ENCODE data around the gene DNAH2.

The DNAH2 gene

DNA sequence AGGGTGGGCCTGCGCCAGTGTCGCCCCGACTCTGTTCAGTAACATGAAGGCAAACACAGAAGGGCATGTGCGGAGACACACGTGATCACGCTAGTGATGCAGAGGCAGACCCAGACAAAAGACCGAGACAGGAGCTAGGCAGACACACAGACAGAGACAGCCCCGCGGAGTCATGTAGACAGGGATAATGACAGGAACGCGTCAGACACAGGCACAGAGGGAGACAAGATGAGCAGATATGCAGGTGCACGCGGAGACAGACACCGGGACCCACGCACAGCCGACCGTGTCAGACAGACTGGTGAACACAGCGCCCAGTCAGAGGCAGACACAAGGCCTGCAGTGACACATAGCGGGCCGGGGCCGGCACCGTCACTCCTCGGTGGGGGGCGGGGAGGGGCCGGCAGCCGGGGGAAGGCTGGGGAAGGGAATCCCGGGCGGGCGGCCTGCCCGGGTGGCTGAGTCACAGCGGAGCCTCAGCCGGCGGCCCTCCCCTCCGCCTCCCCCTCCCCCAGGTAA lies 123.9 kb downstream of the DNAH2 start:
- DNase-seq = peak; percentile 70

DNA sequence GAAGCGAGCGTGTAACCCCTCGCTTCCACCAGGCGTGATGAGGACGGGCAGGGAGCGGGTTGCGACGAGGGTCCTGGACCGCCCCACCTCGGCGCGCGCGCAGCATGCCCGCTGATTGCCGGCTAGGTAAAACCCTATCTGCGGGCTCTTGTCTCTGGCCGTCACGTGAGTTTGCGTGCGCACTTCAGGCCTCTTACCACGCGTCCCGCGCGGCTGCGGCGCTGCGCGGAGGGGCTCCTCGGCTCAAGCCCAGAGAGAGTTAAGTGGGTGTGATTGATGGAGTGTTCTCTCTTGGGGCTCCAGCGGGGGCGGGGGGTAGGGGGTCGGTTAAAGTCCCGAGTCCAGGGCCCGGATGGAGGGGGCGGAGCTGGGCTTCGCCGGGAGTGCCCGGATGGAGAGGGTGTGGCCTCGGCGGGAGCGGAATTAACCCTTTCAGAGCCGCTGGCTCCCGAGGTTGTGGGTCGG lies 124.4 kb downstream of the DNAH2 start:
- peak; percentile 91 for DNase-seq

DNA sequence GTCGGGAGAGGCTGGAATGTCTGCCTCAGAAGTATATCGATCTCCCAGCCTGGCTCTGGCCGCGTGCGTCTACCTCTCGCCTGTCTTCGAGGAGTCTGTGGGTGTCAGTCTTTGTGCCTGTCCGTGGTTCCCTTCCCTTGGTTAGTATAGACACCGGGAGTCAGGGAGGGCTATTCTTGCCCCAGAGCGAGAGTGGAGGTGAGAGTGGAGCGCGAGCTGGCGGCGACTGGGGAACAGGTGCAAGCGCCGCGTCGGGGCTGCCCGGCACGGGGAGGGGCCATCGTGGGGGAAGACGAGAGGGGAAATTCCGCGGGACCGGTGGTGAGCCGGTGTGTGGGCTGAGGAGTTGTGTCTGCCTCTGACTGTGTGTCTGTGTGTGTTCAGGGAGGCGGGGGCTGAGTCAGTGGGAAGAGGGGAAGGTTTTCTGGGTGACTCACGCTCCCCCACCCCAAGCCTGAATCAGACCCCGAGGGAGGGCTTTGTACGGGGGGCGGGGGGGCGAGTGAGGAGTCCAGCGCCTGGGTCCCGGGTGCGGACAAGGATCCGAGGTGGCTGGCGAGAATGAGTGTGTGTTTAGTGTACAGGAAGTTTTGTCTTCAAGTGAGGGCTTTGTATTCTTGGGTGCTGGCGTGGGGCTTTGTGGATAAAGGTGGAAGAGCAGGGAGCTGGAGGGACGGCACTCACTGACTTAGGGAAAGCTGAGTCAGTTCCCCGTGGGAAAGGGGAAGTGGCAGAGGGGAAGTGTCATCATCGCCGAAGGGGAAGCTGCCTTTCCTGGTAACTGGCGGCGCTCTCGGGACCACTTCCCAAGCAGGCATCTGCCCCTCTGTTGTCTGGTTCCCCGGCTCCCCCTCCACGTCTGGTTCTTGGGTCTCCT lies 125.1 kb downstream of the DNAH2 start:
- DNase-seq = peak; percentile 77

DNA sequence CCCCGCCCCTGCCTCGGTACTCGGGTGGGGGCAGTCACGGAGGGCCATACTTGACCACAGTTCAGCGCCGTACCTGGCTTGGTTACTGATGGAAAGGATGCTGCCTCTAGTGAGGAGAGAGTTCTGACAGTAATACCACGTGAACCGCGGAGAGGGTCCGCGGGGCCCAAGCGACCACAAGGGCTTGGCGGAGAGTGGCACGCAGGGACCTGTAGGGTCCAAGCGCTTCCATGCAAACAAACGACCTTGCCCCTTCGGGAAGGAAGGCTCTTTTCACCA lies 125.7 kb downstream of the DNAH2 start:
- peak; percentile 55 for DNase-seq

DNA sequence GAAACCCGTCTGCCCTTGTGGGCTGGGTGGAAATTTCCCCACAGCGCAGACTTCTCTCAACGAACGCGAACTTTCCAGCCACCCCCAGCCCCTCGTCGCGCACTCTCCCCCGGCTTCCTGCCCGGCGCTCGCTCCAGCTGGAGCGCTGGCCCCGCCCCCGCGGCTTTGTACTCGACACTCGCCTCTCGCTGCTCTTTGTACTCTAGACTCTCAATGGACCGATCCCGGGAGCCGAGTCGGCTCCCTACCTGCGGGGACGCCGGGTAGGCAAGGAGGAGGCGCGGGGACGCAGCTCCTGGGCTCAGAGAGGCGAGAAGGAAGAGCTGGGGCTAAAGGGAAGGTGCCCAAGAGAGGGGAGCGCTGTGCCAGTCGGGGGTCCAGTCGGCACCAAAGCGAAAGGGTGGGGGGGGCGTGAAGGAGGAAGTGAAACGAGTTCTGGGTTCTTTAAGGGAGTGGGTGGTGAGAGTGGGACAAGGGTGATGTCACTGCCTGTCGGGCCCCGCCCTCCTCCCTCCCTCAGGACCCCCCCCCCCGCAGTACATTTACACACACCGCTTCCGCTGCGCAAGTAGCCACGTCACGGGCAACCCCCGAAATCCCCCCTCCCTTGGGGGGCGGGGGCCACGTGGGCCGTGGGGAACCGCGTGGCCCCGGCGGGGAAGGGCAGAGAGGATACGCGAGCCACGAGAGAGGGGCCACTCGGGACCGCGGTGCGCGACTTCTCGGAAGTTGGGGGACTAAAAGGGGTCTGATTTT lies 126.2 kb downstream of the DNAH2 start:
- peak; percentile 83 for DNase-seq

DNA sequence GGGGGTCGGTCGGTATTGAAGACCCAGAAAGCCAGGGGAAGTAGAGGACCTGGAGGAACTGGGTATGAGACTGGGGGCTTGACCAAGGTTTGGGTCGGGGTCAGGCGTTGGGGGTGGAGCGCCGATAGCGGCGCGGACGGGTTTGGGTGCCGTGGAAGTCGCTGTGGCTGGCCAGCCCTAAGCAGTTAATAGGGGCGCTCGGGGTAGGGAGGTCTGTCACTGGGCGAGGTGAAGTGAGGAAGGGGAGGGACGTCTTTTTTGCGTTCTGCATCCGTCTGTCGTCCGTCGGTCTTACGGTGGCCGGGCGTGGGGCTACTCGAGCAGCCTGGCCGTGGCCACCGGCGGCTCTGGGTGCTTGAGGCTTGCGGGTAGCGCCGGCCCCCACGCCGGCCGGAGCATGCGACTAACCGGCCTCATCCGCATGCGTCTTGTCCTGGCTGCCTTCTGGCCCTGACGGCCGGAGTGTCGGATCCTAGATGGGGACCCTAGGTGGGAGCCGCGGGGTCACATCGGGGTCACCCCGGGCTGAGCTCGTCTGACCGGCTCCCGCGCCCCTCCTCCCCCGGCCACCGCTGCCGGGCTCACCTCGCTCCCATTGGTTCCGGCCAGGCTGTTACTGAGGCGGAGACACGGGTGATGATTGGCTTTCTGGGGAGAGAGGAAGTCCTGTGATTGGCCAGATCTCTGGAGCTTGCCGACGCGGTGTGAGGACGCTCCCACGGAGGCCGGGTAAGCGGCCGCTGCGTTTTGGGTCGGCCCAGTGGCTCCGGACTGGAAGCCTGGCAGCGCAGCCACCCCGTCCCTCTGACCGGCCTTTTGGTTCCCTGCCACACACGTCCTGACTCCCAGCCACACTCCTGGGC lies 127.0 kb downstream of the DNAH2 start:
- DNase-seq = peak; percentile 95

DNA sequence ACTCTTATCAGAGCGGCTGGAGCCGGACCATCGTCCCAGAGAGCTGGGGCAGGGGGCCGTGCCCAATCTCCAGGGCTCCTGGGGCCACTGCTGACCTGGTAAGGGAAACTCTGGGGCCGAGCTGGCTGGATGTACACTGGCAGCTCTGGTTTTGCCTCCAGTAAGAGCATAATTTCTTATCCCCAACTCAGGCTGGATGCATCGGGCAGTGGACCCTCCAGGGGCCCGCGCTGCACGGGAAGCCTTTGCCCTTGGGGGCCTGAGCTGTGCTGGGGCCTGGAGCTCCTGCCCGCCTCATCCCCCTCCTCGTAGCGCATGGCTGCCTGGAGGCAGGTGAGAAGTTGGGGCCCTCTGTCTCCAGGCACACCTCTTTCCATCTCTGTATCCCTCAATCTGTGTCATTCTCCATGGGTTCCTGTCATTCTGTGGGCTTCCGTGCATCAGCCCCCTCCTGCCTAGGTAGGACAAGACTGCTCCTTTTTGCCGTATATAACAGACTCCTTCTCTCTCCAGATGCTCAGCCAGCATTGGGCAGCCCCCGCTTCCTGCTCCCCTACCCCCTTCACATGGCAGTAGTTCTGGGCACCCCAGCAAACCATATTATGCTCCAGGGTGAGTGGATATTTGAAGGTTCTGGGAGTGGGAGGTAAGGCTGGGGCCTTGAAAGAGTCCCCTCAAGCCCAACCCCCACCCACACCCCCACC lies 128.0 kb downstream of the DNAH2 start:
- DNase-seq = no peak

DNA sequence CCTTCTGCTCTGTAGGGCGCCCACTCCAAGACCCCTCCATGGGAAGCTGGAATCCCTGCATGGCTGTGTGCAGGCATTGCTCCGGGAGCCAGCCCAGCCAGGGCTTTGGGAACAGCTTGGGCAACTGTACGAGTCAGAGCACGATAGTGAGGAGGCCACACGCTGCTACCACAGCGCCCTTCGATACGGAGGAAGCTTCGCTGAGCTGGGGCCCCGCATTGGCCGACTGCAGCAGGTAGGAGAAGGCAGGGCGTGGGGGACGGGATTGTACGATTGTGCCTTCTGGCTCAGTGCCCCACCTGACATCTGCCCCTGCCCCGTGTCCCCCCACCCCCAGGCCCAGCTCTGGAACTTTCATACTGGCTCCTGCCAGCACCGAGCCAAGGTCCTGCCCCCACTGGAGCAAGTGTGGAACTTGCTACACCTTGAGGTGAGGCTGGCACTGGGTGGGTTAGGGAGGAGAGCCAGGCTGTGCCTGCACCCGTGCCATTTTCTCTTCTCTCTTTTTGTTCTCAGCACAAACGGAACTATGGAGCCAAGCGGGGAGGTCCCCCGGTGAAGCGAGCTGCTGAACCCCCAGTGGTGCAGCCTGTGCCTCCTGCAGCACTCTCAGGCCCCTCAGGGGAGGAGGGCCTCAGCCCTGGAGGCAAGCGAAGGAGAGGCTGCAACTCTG lies 128.7 kb downstream of the DNAH2 start:
- no peak for DNase-seq

DNA sequence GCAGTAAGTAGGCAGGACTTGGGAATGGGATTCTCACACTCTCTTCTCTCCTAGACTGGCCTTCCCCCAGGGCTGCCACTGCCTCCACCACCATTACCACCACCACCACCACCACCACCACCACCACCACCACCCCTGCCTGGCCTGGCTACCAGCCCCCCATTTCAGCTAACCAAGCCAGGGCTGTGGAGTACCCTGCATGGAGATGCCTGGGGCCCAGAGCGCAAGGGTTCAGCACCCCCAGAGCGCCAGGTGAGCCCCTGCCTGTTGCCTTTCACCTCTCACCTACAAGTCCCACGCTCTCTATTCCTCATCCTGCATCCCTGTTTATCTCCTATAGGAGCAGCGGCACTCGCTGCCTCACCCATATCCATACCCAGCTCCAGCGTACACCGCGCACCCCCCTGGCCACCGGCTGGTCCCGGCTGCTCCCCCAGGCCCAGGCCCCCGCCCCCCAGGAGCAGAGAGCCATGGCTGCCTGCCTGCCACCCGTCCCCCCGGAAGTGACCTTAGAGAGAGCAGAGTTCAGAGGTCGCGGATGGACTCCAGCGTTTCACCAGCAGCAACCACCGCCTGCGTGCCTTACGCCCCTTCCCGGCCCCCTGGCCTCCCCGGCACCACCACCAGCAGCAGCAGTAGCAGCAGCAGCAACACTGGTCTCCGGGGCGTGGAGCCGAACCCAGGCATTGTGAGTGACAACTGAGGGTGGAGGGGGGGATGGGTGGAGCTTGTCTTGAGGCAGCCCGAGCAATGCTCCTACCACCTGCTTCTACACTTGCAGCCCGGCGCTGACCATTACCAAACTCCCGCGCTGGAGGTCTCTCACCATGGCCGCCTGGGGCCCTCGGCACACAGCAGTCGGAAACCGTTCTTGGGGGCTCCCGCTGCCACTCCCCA lies 129.5 kb downstream of the DNAH2 start:
- no peak for DNase-seq

DNA sequence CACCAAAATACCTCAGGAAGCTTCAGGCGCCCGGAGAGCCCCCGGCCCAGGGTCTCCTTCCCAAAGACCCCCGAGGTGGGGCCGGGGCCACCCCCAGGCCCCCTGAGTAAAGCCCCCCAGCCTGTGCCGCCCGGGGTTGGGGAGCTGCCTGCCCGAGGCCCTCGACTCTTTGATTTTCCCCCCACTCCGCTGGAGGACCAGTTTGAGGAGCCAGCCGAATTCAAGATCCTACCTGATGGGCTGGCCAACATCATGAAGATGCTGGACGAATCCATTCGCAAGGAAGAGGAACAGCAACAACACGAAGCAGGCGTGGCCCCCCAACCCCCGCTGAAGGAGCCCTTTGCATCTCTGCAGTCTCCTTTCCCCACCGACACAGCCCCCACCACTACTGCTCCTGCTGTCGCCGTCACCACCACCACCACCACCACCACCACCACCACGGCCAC lies 130.6 kb downstream of the DNAH2 start:
- no peak for DNase-seq

DNA sequence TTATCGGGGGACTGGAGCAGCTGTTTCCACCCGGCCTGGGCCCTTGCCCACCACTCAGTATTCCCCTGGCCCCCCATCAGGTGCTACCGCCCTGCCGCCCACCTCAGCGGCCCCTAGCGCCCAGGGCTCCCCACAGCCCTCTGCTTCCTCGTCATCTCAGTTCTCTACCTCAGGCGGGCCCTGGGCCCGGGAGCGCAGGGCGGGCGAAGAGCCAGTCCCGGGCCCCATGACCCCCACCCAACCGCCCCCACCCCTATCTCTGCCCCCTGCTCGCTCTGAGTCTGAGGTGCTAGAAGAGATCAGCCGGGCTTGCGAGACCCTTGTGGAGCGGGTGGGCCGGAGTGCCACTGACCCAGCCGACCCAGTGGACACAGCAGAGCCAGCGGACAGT lies 131.2 kb downstream of the DNAH2 start:
- no peak for DNase-seq

DNA sequence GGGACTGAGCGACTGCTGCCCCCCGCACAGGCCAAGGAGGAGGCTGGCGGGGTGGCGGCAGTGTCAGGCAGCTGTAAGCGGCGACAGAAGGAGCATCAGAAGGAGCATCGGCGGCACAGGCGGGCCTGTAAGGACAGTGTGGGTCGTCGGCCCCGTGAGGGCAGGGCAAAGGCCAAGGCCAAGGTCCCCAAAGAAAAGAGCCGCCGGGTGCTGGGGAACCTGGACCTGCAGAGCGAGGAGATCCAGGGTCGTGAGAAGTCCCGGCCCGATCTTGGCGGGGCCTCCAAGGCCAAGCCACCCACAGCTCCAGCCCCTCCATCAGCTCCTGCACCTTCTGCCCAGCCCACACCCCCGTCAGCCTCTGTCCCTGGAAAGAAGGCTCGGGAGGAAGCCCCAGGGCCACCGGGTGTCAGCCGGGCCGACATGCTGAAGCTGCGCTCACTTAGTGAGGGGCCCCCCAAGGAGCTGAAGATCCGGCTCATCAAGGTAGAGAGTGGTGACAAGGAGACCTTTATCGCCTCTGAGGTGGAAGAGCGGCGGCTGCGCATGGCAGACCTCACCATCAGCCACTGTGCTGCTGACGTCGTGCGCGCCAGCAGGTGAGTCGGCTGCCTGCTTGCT lies 131.7 kb downstream of the DNAH2 start:
- no peak for DNase-seq

DNA sequence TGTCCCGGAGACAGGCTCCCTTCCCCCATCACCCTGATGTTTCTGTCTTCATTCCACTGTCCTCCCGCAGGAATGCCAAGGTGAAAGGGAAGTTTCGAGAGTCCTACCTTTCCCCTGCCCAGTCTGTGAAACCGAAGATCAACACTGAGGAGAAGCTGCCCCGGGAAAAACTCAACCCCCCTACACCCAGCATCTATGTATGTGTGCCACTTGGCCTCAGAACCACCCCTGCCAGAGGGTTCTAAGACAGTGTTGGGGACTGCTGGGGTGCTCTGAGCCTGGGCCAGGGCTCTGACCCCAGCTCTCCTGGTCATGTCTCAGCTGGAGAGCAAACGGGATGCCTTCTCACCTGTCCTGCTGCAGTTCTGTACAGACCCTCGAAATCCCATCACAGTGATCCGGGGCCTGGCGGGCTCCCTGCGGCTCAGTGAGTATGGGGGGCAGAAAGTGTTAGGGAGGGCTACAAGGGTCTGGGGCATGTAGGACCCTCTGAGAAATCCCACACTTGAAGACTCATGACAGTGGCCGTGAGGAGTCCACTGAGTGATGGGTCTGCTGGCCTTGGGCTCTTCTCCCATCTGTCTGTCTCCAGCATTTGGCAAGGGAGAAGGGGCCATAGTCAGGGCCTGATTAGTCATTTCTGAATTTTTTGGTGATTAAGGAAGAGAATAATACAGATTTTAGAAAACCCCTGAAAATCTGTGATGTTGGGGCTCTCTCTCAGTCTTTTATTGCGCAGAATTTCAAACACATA lies 132.4 kb downstream of the DNAH2 start:
- DNase-seq = no peak

DNA sequence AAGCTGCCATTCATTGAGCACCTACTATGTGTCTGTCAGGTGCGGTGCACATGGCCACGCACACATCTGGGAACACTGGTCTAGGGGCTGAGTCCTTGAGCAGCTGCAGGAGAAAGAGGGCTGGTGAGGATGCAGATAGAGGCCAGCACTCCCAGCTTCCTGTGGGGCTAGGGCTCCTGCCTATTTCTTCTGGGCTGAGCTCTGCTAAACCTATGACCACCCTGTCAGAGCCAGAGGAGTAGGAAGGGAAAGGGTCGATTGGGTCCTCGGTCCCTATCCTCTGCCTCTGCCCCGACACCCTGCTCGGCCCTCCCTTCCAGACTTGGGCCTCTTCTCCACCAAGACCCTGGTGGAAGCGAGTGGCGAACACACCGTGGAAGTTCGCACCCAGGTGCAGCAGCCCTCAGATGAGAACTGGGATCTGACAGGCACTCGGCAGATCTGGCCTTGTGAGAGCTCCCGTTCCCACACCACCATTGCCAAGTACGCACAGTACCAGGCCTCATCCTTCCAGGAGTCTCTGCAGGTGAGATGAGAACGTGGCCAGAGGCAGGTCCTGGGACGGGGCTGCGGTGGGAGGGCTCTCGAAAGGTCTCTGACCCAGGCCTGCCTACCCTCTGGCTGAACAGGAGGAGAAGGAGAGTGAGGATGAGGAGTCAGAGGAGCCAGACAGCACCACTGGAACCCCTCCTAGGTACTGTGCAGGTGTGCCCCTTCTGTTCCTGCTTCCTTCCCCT lies 133.3 kb downstream of the DNAH2 start:
- no peak for DNase-seq

DNA sequence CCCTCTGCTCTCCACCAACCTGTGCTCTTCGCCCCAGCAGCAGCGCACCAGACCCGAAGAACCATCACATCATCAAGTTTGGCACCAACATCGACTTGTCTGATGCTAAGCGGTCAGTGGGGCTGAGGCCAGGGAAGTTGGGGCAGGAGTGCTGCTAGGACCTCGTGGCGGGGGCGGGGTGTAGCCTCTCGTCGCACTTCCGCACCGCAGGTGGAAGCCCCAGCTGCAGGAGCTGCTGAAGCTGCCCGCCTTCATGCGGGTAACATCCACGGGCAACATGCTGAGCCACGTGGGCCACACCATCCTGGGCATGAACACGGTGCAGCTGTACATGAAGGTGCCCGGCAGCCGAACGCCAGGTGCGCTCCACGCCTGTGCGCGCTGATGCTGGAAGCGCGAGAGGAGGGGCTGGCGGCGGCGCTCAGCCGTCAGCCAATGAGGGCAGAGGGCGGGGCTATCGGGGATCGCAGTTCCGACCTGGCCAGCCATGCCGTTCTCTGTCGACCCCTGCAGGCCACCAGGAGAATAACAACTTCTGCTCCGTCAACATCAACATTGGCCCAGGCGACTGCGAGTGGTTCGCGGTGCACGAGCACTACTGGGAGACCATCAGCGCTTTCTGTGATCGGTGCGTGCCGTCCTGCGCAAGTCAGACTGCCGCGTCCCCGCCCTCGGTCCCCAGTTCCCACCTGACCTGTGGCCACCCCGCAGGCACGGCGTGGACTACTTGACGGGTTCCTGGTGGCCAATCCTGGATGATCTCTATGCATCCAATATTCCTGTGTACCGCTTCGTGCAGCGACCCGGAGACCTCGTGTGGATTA lies 134.1 kb downstream of the DNAH2 start:
- peak; percentile 97 for DNase-seq

DNA sequence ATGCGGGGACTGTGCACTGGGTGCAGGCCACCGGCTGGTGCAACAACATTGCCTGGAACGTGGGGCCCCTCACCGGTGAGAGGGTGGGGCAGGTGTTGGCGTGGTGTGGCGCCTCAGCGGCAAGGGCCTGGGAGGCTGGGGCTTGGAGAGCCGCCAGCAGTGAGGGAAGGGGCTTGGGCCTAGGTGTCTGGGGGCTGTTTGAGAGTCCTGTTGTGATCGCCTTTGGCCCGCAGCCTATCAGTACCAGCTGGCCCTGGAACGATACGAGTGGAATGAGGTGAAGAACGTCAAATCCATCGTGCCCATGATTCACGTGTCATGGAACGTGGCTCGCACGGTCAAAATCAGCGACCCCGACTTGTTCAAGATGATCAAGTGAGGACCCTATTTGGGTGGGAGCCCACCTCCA lies 134.7 kb downstream of the DNAH2 start:
- no peak for DNase-seq

DNA sequence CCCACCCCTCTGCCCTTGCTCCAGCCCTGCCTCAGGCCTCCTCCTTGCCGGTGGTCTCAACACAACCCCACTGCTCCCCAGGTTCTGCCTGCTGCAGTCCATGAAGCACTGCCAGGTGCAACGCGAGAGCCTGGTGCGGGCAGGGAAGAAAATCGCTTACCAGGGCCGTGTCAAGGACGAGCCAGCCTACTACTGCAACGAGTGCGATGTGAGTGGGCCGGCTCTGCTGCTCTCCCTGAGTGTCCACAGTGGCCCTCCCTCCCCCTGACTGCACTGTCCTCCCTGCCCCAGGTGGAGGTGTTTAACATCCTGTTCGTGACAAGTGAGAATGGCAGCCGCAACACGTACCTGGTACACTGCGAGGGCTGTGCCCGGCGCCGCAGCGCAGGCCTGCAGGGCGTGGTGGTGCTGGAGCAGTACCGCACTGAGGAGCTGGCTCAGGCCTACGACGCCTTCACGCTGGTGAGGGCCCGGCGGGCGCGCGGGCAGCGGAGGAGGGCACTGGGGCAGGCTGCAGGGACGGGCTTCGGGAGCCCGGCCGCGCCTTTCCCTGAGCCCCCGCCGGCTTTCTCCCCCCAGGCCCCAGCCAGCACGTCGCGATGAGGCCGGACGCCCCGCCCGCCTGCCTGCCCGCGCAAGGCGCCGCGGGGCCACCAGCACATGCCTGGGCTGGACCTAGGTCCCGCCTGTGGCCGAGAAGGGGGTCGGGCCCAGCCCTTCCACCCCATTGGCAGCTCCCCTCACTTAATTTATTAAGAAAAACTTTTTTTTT lies 135.6 kb downstream of the DNAH2 start:
- no peak for DNase-seq

All from NCI-H1105 treated with DMSO at 0.1 percent for 48 hours (cell line).